H9 (cell line): ENCODE results near the gene PAGE3. TPM values are rescaled to one million over a fixed set of nuclear protein-coding genes. Genes with fewer than 3 reads are reported as not detected.

Experiments
- DNase-seq: peaks from one replicate; pipeline ENCODE4 v3.0.0-alpha.2; 2017
- H2AFZ ChIP-seq: one replicate; pipeline ENCODE4 v1.6.1; 2013; ENCODE audit warnings: mild to moderate bottlenecking, low read length, control low read depth, moderate library complexity
- H2AK5ac ChIP-seq: 2 replicates; pipeline ENCODE4 v1.6.1; 2013; ENCODE audit warnings: low read length, control low read depth, mixed read lengths; ENCODE audit not compliant: insufficient read length
- H2BK120ac ChIP-seq: one replicate; pipeline ENCODE4 v1.6.1; 2013; ENCODE audit warnings: low read depth, mild to moderate bottlenecking, low read length, control low read depth, inconsistent platforms; ENCODE audit not compliant: poor library complexity, severe bottlenecking
- H2BK12ac ChIP-seq: 2 replicates; pipeline ENCODE4 v1.6.1; 2013; ENCODE audit warnings: low read length, control low read depth, mixed read lengths, low read depth; ENCODE audit not compliant: insufficient read length
- H2BK15ac ChIP-seq: 2 replicates; pipeline ENCODE4 v1.6.1; 2013; ENCODE audit warnings: low read depth, low read length, control low read depth
- H2BK20ac ChIP-seq: one replicate; pipeline ENCODE4 v1.6.1; 2013; ENCODE audit warnings: low read depth, mild to moderate bottlenecking, low read length, control low read depth, inconsistent platforms; ENCODE audit not compliant: poor library complexity, severe bottlenecking
- H2BK5ac ChIP-seq: 2 replicates; pipeline ENCODE4 v1.6.1; 2013; ENCODE audit warnings: low read length, control low read depth, mixed read lengths; ENCODE audit not compliant: insufficient read length
- H3K14ac ChIP-seq: 2 replicates; pipeline ENCODE4 v1.6.1; 2013; ENCODE audit warnings: low read length, control low read depth; ENCODE audit not compliant: insufficient read depth
- H3K18ac ChIP-seq: 2 replicates; pipeline ENCODE4 v1.6.1; 2013; ENCODE audit warnings: low read depth, mild to moderate bottlenecking, mixed read lengths, low read length, control low read depth; ENCODE audit not compliant: insufficient read length
- H3K23ac ChIP-seq: 2 replicates; pipeline ENCODE4 v1.6.1; 2013; ENCODE audit warnings: low read length, control low read depth, mixed read lengths, low read depth; ENCODE audit not compliant: insufficient read length
- H3K23me2 ChIP-seq: 2 replicates; pipeline ENCODE4 v1.6.1; 2013; ENCODE audit warnings: low read depth, mild to moderate bottlenecking, mixed read lengths, low read length, control low read depth; ENCODE audit not compliant: insufficient read length, poor library complexity, severe bottlenecking
- H3K27ac ChIP-seq: 2 replicates; pipeline ENCODE4 v1.5.1; 2013; ENCODE audit warnings: low read length, control low read depth, mixed read lengths, low read depth; ENCODE audit not compliant: insufficient read length
- H3K27me3 ChIP-seq: 2 replicates; pipeline ENCODE4 v1.6.1; 2013; ENCODE audit warnings: low read length, control low read depth, inconsistent platforms; ENCODE audit not compliant: insufficient read depth
- H3K4ac ChIP-seq: 2 replicates; pipeline ENCODE4 v1.6.1; 2013; ENCODE audit warnings: low read depth, mild to moderate bottlenecking, control low read depth, inconsistent platforms, low read length, moderate library complexity
- H3K4me1 ChIP-seq: 2 replicates; pipeline ENCODE4 v1.6.1; 2013; ENCODE audit warnings: low read length, control low read depth, inconsistent platforms; ENCODE audit not compliant: insufficient read depth
- H3K4me2 ChIP-seq: 2 replicates; pipeline ENCODE4 v1.6.1; 2013; ENCODE audit warnings: low read length, control low read depth, mixed read lengths; ENCODE audit not compliant: insufficient read length, insufficient read depth
- H3K56ac ChIP-seq: 2 replicates; pipeline ENCODE4 v1.6.1; 2013; ENCODE audit warnings: low read depth, mild to moderate bottlenecking, mixed read lengths, low read length, control low read depth; ENCODE audit not compliant: insufficient read length
- H3K79me1 ChIP-seq: 2 replicates; pipeline ENCODE4 v1.6.1; 2013; ENCODE audit warnings: low read depth, mild to moderate bottlenecking, moderate library complexity, low read length, control low read depth, inconsistent platforms; ENCODE audit not compliant: insufficient read depth, poor library complexity, severe bottlenecking
- H3K79me2 ChIP-seq: 2 replicates; pipeline ENCODE4 v1.6.1; 2013; ENCODE audit warnings: low read length, control low read depth, inconsistent platforms; ENCODE audit not compliant: insufficient read depth
- H3K9ac ChIP-seq: 2 replicates; pipeline ENCODE4 v1.6.1; 2013; ENCODE audit warnings: low read length, control low read depth, mixed read lengths; ENCODE audit not compliant: insufficient read length; ENCODE audit errors: extremely low read depth
- H3K9me3 ChIP-seq: one replicate; pipeline ENCODE4 v1.6.1; 2013; ENCODE audit warnings: low read depth, low read length, inconsistent platforms; ENCODE audit not compliant: control insufficient read depth
- H3T11ph ChIP-seq: one replicate; pipeline ENCODE4 v1.6.1; 2013; ENCODE audit warnings: mild to moderate bottlenecking, low read length, control low read depth, inconsistent platforms
- H4K20me1 ChIP-seq: one replicate; pipeline ENCODE4 v1.6.1; 2013; ENCODE audit not compliant: control insufficient read depth, insufficient read length, insufficient read depth
- H4K5ac ChIP-seq: 2 replicates; pipeline ENCODE4 v1.6.1; 2013; ENCODE audit warnings: low read depth, mild to moderate bottlenecking, mixed read lengths, low read length, control low read depth; ENCODE audit not compliant: insufficient read length
- H4K8ac ChIP-seq: replicated peaks from 2 replicates; pipeline ENCODE4 v1.6.1; 2013; ENCODE audit warnings: low read length, control low read depth, mixed read lengths, low read depth; ENCODE audit not compliant: insufficient read length
- H4K91ac ChIP-seq: 2 replicates; pipeline ENCODE4 v1.6.1; 2013; ENCODE audit warnings: low read depth, mild to moderate bottlenecking, moderate library complexity, mixed read lengths, low read length, control low read depth; ENCODE audit not compliant: insufficient read length
- H3K27ac Mint-ChIP-seq, 3 experiments: 2 replicates in 2 of 3; 3 replicates in 1 of 3; pipeline ENCODE4 v1.8.0; 2020 to 2021; ENCODE audit warnings: mixed read lengths in 3 of 3, mild to moderate bottlenecking in 1 of 3, moderate library complexity in 1 of 3
- H3K27me3 Mint-ChIP-seq: 2 replicates; pipeline ENCODE4 v1.8.0; 2021; ENCODE audit warnings: low read depth, mild to moderate bottlenecking, moderate library complexity, mixed read lengths
- H3K36me3 Mint-ChIP-seq, 3 experiments: 2 replicates in 2 of 3; 3 replicates in 1 of 3; pipeline ENCODE4 v1.8.0; 2020 to 2021; ENCODE audit warnings: low read depth in 3 of 3, mixed read lengths in 3 of 3; ENCODE audit not compliant: insufficient read depth in 1 of 3
- H3K4me1 Mint-ChIP-seq, 2 experiments: 2 replicates each; pipeline ENCODE4 v1.8.0; 2020; ENCODE audit warnings: mixed read lengths in 2 of 2
- H3K4me3 Mint-ChIP-seq, 2 experiments: 2 replicates in 1 of 2; 3 replicates in 1 of 2; pipeline ENCODE4 v1.8.0; 2020 to 2021; ENCODE audit warnings: mild to moderate bottlenecking in 2 of 2, mixed read lengths in 2 of 2, moderate library complexity in 1 of 2
- H3K9me3 Mint-ChIP-seq, 2 experiments: 2 replicates in 1 of 2; 3 replicates in 1 of 2; pipeline ENCODE4 v1.8.0; 2020; ENCODE audit warnings: mild to moderate bottlenecking in 2 of 2, mixed read lengths in 2 of 2, moderate library complexity in 1 of 2
- CTCF ChIP-seq: fragments of 200-600 bp; sonication (generic); conservative IDR thresholded peaks from 3 replicates; pipeline ENCODE4 v1.8.0; 2021; ENCODE audit warnings: antibody characterized with exemption, mild to moderate bottlenecking
- WGBS: extraction: QIAGEN DNeasy Blood & Tissue Kit; methylation state at CpG from one replicate; pipeline ENCODE4 v1.1.7; 2013; ENCODE audit warnings: missing lambda C conversion rate, low lambda C conversion rate, mixed read lengths; ENCODE audit not compliant: insufficient read length; ENCODE audit errors: extremely low coverage; 5-methylcytosine and 5-hydroxymethylcytosine counted together
- total RNA-seq: library from RNA; stranded (reverse); gene quantifications from 2 replicates; pipeline ENCODE4 v1.2.1, GENCODE V29; 2021

The PAGE3 gene
- total RNA-seq, 1 experiment from 2014 or later = not detected

DNA sequence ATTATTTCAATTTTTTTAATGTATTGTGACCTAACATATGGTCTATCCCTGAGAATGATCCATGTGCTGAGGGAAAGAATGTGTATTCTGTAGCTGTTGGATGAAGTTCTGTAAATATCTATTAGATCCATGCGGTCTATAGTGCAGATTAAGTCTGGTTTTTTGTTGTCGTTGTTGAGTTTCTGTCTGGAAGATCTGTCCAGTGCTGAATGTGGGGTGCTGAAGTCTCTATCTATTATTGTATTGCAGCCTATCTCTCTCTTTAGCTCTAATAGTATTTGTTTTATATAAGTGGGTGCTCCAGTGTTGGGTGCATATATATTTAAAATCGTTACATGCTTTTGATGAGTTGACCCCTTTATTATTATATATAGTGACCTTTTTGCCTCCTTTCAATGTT, 26.2 kb upstream of the PAGE3 start:
- H3K4me3 Mint-ChIP-seq = no peak overlapping the region
- no peak overlapping the region for H4K5ac ChIP-seq
- H2AK5ac ChIP-seq = no peak overlapping the region
- H3K9me3 ChIP-seq = peaks cover 36% of the 10 kb centered on the region
- no CpG with 5 or more reads among the region's 3 CpGs for WGBS
- no peak overlapping the region for H2AFZ ChIP-seq
- H3K27ac ChIP-seq = no peak overlapping the region
- no peaks in the 10 kb centered on the region for H3K4me1 Mint-ChIP-seq
- H3K27me3 ChIP-seq = no peaks in the 10 kb centered on the region
- no peak overlapping the region for H2BK12ac ChIP-seq
- H3K36me3 Mint-ChIP-seq = peaks cover 4 to 34% (median 6%) of the 10 kb centered on the region in 3 experiments; a peak in 6 of 7 replicates
- no peaks in the 10 kb centered on the region for H4K20me1 ChIP-seq
- H2BK20ac ChIP-seq = no peak overlapping the region
- no peak overlapping the region for H3K27ac Mint-ChIP-seq
- H3K9me3 Mint-ChIP-seq = peaks cover 89 to 90% of the 10 kb centered on the region in 2 experiments
- no peaks in the 10 kb centered on the region for H3K79me2 ChIP-seq
- no peak overlapping the region for H3K56ac ChIP-seq
- H3K4me1 ChIP-seq = no peaks in the 10 kb centered on the region
- H3K18ac ChIP-seq = no peak overlapping the region
- no peak overlapping the region for H4K91ac ChIP-seq
- H3K79me1 ChIP-seq = no peaks in the 10 kb centered on the region
- DNase-seq = no peak
- no peak overlapping the region for H2BK5ac ChIP-seq
- no peaks in the 10 kb centered on the region for H3K23me2 ChIP-seq
- H2BK120ac ChIP-seq = no peak overlapping the region
- no peak for TF ChIP-seq CTCF
- no peak overlapping the region for H4K8ac ChIP-seq
- no peak overlapping the region for H3K9ac ChIP-seq
- H3K4me2 ChIP-seq = no peak overlapping the region
- no peak overlapping the region for H3K4ac ChIP-seq
- no peak overlapping the region for H3T11ph ChIP-seq
- no peak overlapping the region for H3K14ac ChIP-seq
- no peak overlapping the region for H2BK15ac ChIP-seq
- no peak overlapping the region for H3K23ac ChIP-seq
- no peaks in the 10 kb centered on the region for H3K27me3 Mint-ChIP-seq
